Activated naive CD8-positive, alpha-beta T cell treated with anti-CD3 and anti-CD28 coated beads, Interleukin-2, amount 50 U/mL, for 24 hours (primary cell): ENCODE data around the gene SELENOI.
"Not testable (repeated sequence)": the region's sequence is repeated elsewhere in the genome, so short reads cannot be mapped to it uniquely, and the experiment has no call there.

Source experiments
- ATAC-seq: fragments of 150-1000 bp; cut with Tn5 transposase; one replicate; pipeline ENCODE4 v1.10.0; 2021
- DNase-seq: peaks from one replicate; pipeline ENCODE4 v3.0.0; 2021
- H3K27ac Mint-ChIP-seq: one replicate; pipeline ENCODE4 v1.8.0; 2021; ENCODE audit warnings: mild to moderate bottlenecking, mixed read lengths
- H3K27me3 Mint-ChIP-seq: one replicate; pipeline ENCODE4 v1.8.0; 2021; ENCODE audit warnings: mixed read lengths
- H3K36me3 Mint-ChIP-seq: one replicate; pipeline ENCODE4 v1.8.0; 2021; ENCODE audit warnings: low read depth, mixed read lengths
- H3K4me1 Mint-ChIP-seq: one replicate; pipeline ENCODE4 v1.8.0; 2021; ENCODE audit warnings: mixed read lengths
- H3K4me3 Mint-ChIP-seq: one replicate; pipeline ENCODE4 v1.8.0; 2021; ENCODE audit warnings: mild to moderate bottlenecking, moderate library complexity, mixed read lengths
- H3K9me3 Mint-ChIP-seq: one replicate; pipeline ENCODE4 v1.8.0; 2021; ENCODE audit warnings: mixed read lengths

SELENOI gene

GRCh38 chr2:26337298-26337697, 8.6 kb upstream of the SELENOI start:
- Mint-ChIP-seq H3K9me3 (no peaks in the 10 kb centered on the region), H3K4me1 (peaks cover 9% of the 10 kb centered on the region), H3K36me3 (no peaks in the 10 kb centered on the region), H3K27ac (no peak overlapping the region), H3K27me3 (no peaks in the 10 kb centered on the region), H3K4me3 (no peak overlapping the region)
- DNase-seq (no peak), ATAC-seq (no peak)

- peaks cover 24% of the 10 kb centered on the region for H3K4me1 Mint-ChIP-seq
- H3K9me3 Mint-ChIP-seq, result no peaks in the 10 kb centered on the region
- no peaks in the 10 kb centered on the region for H3K27me3 Mint-ChIP-seq
- no peak overlapping the region for H3K4me3 Mint-ChIP-seq
- DNase-seq (no peak), ATAC-seq (no peak)
- peaks cover 4% of the 10 kb centered on the region for H3K36me3 Mint-ChIP-seq
- peak overlapping the region; percentile 43 for H3K27ac Mint-ChIP-seq
Measured at GRCh38 chr2:26340831-26341230, 5.1 kb upstream of the SELENOI start.

DNA sequence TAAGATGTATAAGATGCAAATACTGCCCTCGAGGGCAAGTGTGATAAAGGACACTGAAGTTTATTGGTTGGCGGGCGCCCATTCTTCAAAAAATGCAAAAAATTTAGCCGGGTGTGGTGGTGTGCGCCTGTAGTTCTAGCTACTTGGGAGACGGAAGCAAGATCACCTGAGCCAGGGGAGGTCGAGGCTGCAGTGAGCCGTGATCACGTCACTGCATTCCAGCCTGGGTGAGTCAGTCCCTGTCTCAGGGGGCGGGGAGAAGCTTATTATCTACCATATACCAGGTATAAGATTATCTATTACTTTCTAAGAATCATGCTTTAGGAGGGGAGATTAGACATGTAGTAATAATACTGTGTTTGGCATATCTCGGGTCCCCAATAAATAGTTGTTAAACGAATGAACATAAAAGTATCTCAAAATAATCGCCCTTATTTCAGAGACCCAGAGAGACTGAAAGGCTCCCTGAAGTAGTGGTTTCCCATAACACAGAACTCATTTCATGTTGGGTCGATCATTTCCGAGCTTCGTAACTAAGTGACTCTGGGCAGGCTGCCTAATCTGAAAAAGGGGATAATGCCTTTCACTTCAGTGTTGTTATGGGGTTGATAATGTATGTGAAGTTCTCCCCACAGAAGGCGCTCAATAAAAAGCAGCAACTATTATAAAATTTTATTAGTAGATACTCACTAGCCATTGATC, 1.2 kb upstream of the SELENOI start:
- Mint-ChIP-seq H3K4me1 (peaks cover 38% of the 10 kb centered on the region), H3K27ac (peak overlapping the region; percentile 100), H3K4me3 (peak overlapping the region; percentile 98), H3K27me3 (no peaks in the 10 kb centered on the region), H3K36me3 (peaks cover 25% of the 10 kb centered on the region), H3K9me3 (no peaks in the 10 kb centered on the region)
- DNase-seq, result peak; percentile 31
- ATAC-seq, result no peak

DNA sequence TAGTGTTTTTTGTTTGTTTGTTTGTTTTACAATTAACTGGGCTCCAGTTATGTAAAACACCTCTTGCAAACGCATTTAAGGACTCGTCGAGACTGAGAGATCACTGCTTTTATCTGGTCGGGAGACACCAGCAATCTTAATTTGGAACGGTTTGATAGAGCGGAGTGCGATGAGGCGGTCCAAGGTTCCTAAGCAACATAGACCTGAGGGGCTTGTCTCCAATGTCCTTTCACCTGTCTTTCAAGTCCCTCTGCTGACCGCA, 729 bp upstream of the SELENOI start:
- Mint-ChIP-seq H3K27me3 (no peaks in the 10 kb centered on the region), H3K36me3 (peaks cover 25% of the 10 kb centered on the region), H3K9me3 (no peaks in the 10 kb centered on the region), H3K27ac (peak overlapping the region; percentile 100), H3K4me1 (peaks cover 39% of the 10 kb centered on the region), H3K4me3 (peak overlapping the region; percentile 98)
- ATAC-seq, result no peak
- no peak for DNase-seq

DNA sequence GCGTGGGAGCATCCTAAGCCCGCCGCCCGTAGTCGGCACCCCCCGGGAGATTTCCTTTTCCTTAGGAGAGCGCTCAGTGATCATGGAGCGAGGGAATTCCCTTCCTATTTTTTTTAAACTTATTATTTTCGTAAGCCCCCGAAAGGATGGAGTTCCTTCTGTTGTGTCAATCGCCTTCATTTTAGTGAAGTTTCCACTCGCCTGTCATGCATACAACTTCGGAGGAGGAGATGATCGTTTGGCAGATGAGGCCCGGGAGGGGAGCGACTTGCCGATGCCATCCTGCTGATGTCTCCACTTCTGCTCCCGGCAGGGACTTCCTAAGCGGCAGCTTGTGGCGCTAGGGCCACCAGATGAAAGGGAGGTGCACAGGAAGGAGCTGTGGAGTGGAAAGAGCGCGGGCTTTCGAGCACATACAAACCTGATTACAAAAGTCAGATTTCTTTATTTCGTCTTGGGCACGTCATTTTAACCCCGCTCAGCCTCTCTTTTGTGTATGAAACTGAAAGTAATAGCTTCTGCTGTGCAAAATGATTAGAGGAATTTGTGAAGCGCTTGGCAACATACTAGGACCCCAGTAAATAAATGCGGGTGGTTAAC, 611 bp downstream of the SELENOI start, which contains the start of gene ADGRF3:
TSS of gene ADGRF3 (minus strand) at position 336 of the 600 bp plus-strand sequence. CDS start 555 bp downstream, outside the sequence.
- Mint-ChIP-seq H3K27me3 (no peaks in the 10 kb centered on the region), H3K4me1 (peaks cover 48% of the 10 kb centered on the region), H3K27ac (peak within 1 kb of the TSS; percentile 100), H3K4me3 (peak within 1 kb of the TSS; percentile 98), H3K9me3 (no peaks in the 10 kb centered on the region), H3K36me3 (peaks cover 30% of the 10 kb centered on the region)
- peak; percentile 21 for ATAC-seq
- DNase-seq, result peak; percentile 63

DNA sequence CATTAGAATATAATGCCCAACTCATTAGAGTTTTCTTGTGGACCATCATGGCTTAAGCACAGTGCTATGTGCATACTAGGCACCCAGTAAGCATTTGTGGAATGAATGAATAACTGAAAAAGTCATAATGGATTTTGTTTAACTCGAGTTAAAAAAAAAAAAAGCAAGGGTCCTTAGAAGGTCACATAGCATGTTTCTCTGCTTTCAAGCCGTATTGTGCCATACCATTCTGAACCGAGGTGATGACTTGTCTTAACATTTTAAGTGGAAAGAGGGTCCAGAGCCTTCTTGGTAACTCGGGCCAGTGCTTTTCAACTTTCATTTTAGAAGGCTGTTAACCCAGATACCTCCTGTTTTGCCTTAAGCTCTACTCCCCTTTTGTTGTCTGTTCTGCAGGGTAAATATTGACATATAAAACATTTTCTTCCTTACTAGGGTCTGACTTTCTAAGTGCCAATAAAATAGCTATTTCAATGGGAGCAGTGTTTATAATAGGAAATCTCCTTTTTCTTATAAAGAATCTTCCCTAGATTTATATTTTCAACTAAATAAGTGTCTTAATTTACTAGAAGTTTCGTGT, 1.4 kb downstream of the SELENOI start:
- Mint-ChIP-seq H3K36me3 (peaks cover 31% of the 10 kb centered on the region), H3K4me3 (peak overlapping the region; percentile 98), H3K4me1 (peaks cover 55% of the 10 kb centered on the region), H3K27ac (peak overlapping the region; percentile 100), H3K9me3 (no peaks in the 10 kb centered on the region), H3K27me3 (no peaks in the 10 kb centered on the region)
- ATAC-seq, result no peak
- DNase-seq, result no peak

GRCh38 chr2:26349690-26350089, 3.7 kb downstream of the SELENOI start:
- Mint-ChIP-seq H3K27ac (no peak overlapping the region), H3K4me3 (no peak overlapping the region), H3K36me3 (peaks cover 39% of the 10 kb centered on the region), H3K4me1 (peaks cover 58% of the 10 kb centered on the region), H3K27me3 (no peaks in the 10 kb centered on the region), H3K9me3 (no peaks in the 10 kb centered on the region)
- DNase-seq, result no peak
- ATAC-seq, result no peak

- H3K36me3 Mint-ChIP-seq, result peaks cover 37% of the 10 kb centered on the region
- H3K4me1 Mint-ChIP-seq, result peaks cover 72% of the 10 kb centered on the region
- H3K9me3 Mint-ChIP-seq, result no peaks in the 10 kb centered on the region
Measured at GRCh38 chr2:26351375-26352090, 5.6 kb downstream of the SELENOI start.

DNA sequence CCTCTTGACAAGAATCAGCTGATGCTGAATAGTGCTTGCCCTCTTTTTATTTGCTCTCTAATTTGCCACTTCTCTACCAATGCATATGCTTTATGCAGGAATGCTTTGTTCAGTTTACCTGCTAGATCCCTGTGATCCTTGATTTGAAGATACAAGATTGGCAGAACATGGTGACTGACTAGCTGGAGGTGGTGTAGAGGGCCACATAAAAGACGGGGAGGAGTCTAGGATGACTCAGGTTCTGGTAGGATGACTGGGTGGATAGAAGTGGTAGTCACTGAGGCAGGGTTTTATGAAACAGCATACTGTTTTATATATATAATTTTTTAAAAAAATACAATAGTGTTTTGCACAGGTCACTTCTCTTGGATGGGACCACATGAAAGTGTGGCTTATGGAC, 6.9 kb downstream of the SELENOI start:
- no peaks in the 10 kb centered on the region for H3K9me3 Mint-ChIP-seq
- no peaks in the 10 kb centered on the region for H3K27me3 Mint-ChIP-seq
- no peak overlapping the region for H3K4me3 Mint-ChIP-seq
- H3K27ac Mint-ChIP-seq, result peak overlapping the region; percentile 24
- H3K36me3 Mint-ChIP-seq, result peaks cover 36% of the 10 kb centered on the region
- ATAC-seq (peak; percentile 99), DNase-seq (no peak)
- peaks cover 72% of the 10 kb centered on the region for H3K4me1 Mint-ChIP-seq

More at GRCh38 chr2:26351375-26352090, 5.6 kb downstream of the SELENOI start:
- DNase-seq, result no peak
- H3K4me3 Mint-ChIP-seq, result no peak overlapping the region
- no peak for ATAC-seq
- peak overlapping the region; percentile 6 for H3K27ac Mint-ChIP-seq
- no peaks in the 10 kb centered on the region for H3K27me3 Mint-ChIP-seq

- not testable (repeated sequence) for H3K9me3 Mint-ChIP-seq, H3K27ac Mint-ChIP-seq, DNase-seq, H3K27me3 Mint-ChIP-seq, H3K4me3 Mint-ChIP-seq, ATAC-seq
- Mint-ChIP-seq H3K4me1 (peaks cover 64% of the 10 kb centered on the region), H3K36me3 (peaks cover 29% of the 10 kb centered on the region)
Measured at GRCh38 chr2:26354469-26354868, 8.5 kb downstream of the SELENOI start.

- Mint-ChIP-seq H3K36me3 (peaks cover 28% of the 10 kb centered on the region), H3K4me1 (peaks cover 61% of the 10 kb centered on the region), H3K4me3 (no peak overlapping the region), H3K27ac (no peak overlapping the region), H3K9me3 (no peaks in the 10 kb centered on the region), H3K27me3 (no peaks in the 10 kb centered on the region)
- ATAC-seq (no peak), DNase-seq (no peak)
Measured at GRCh38 chr2:26355038-26355995, 9.4 kb downstream of the SELENOI start.

- ATAC-seq, result no peak
- Mint-ChIP-seq H3K27ac (no peak overlapping the region), H3K27me3 (no peaks in the 10 kb centered on the region), H3K9me3 (no peaks in the 10 kb centered on the region), H3K4me1 (peaks cover 59% of the 10 kb centered on the region), H3K36me3 (peaks cover 32% of the 10 kb centered on the region), H3K4me3 (no peak overlapping the region)
- DNase-seq, result no peak
Measured at GRCh38 chr2:26356111-26356510, 10.2 kb downstream of the SELENOI start.

- Mint-ChIP-seq H3K4me1 (peaks cover 56% of the 10 kb centered on the region), H3K27ac (peak overlapping the region; percentile 4), H3K4me3 (no peak overlapping the region), H3K9me3 (no peaks in the 10 kb centered on the region), H3K36me3 (peaks cover 28% of the 10 kb centered on the region), H3K27me3 (no peaks in the 10 kb centered on the region)
- DNase-seq (no peak), ATAC-seq (no peak)
Measured at GRCh38 chr2:26356771-26357170, 10.8 kb downstream of the SELENOI start.

GRCh38 chr2:26359886-26360473, 14.0 kb downstream of the SELENOI start:
- ATAC-seq (no peak), DNase-seq (no peak)
- Mint-ChIP-seq H3K27me3 (no peaks in the 10 kb centered on the region), H3K9me3 (no peaks in the 10 kb centered on the region), H3K4me3 (no peak overlapping the region), H3K27ac (no peak overlapping the region), H3K4me1 (peaks cover 41% of the 10 kb centered on the region), H3K36me3 (peaks cover 27% of the 10 kb centered on the region)
